DOHH2 (cell line): Measurements from ENCODE around the gene TRPM1.

Experiments used
- H3F3A ChIP-seq: fragments of 200-600 bp; sonication (generic), shearing (Covaris generic); 2 replicates; pipeline ENCODE4 v1.6.0; 2016; ENCODE audit warnings: antibody characterized with exemption, mild to moderate bottlenecking; ENCODE audit not compliant: control insufficient read depth, insufficient read depth
- H3K27ac ChIP-seq: fragments of 200-600 bp; sonication (generic); 2 replicates; pipeline ENCODE4 v1.5.1; 2014; ENCODE audit warnings: low read depth, mild to moderate bottlenecking, low read length, moderate library complexity
- H3K27me3 ChIP-seq: fragments of 200-600 bp; sonication (generic); 2 replicates; pipeline ENCODE4 v1.6.1; 2014; ENCODE audit warnings: mild to moderate bottlenecking, low read length, mixed read lengths; ENCODE audit not compliant: control insufficient read depth
- H3K36me3 ChIP-seq: fragments of 200-600 bp; sonication (generic); 2 replicates; pipeline ENCODE4 v1.6.1; 2014; ENCODE audit warnings: mild to moderate bottlenecking, low read length, moderate library complexity, mixed read lengths; ENCODE audit not compliant: control insufficient read depth
- H3K4me1 ChIP-seq: fragments of 200-600 bp; sonication (generic); 2 replicates; pipeline ENCODE4 v1.6.1; 2014; ENCODE audit warnings: mild to moderate bottlenecking, low read length, mixed read lengths; ENCODE audit not compliant: control insufficient read depth
- H3K4me2 ChIP-seq: fragments of 200-600 bp; sonication (generic); 2 replicates; pipeline ENCODE4 v1.6.0; 2014; ENCODE audit warnings: mild to moderate bottlenecking, low read length, moderate library complexity
- H3K4me3 ChIP-seq: fragments of 200-600 bp; sonication (generic); 2 replicates; pipeline ENCODE4 v1.5.1; 2014; ENCODE audit warnings: mild to moderate bottlenecking, low read length, mixed read lengths
- H3K79me2 ChIP-seq: fragments of 200-600 bp; sonication (generic); 2 replicates; pipeline ENCODE4 v1.6.1; 2014; ENCODE audit warnings: mild to moderate bottlenecking, low read length, mixed read lengths; ENCODE audit not compliant: control insufficient read depth
- H3K9me2 ChIP-seq: fragments of 200-600 bp; sonication (generic); replicated peaks from 2 replicates; pipeline ENCODE4 v1.6.1; 2014; ENCODE audit warnings: mild to moderate bottlenecking, low read length, mixed read lengths; ENCODE audit not compliant: control insufficient read depth
- H3K9me3 ChIP-seq: fragments of 200-600 bp; sonication (generic); 2 replicates; pipeline ENCODE4 v1.6.1; 2014; ENCODE audit warnings: antibody characterized with exemption, low read length, mixed read lengths; ENCODE audit not compliant: control insufficient read depth, insufficient read depth
- H4K20me1 ChIP-seq: fragments of 200-600 bp; sonication (generic); 2 replicates; pipeline ENCODE4 v1.6.0; 2014; ENCODE audit warnings: low read depth, mild to moderate bottlenecking, antibody characterized with exemption, low read length, moderate library complexity; ENCODE audit not compliant: control insufficient read depth, insufficient read depth
- CTCF ChIP-seq: fragments of 200-600 bp; sonication (generic); IDR thresholded peaks from one replicate; pipeline ENCODE4 v1.5.1; 2014; ENCODE audit warnings: antibody characterized with exemption, mild to moderate bottlenecking, low read depth, low read length; ENCODE audit not compliant: poor library complexity, severe bottlenecking
- EZH2phosphoT487 ChIP-seq: fragments of 200-600 bp; sonication (generic); IDR thresholded peaks from 2 replicates; pipeline ENCODE4 v1.6.1; 2017; ENCODE audit warnings: borderline replicate concordance, mild to moderate bottlenecking, antibody characterized with exemption, low read length, moderate library complexity, mixed read lengths

Gene TRPM1

GRCh38 chr15:31074321-31074720 lies 27.2 kb downstream of the TRPM1 start:
- Histone ChIP-seq H3K27ac (no peak overlapping the region), H3K4me2 (no peak overlapping the region), H3K79me2 (no peaks in the 10 kb centered on the region), H3F3A (no peaks in the 10 kb centered on the region), H3K36me3 (no peaks in the 10 kb centered on the region), H3K9me2 (no peaks in the 10 kb centered on the region), H4K20me1 (no peaks in the 10 kb centered on the region), H3K27me3 (0 out of 2 replicates have a peak, but pooled peaks cover 3% of the 10 kb centered on the region), H3K4me1 (no peaks in the 10 kb centered on the region), H3K9me3 (no peaks in the 10 kb centered on the region), H3K4me3 (no peak overlapping the region)
- TF ChIP-seq CTCF = no peak
- TF ChIP-seq EZH2phosphoT487 = no peak

GRCh38 chr15:31070867-31071266 lies 30.7 kb downstream of the TRPM1 start:
- Histone ChIP-seq H3K27ac (no peak overlapping the region), H3F3A (no peaks in the 10 kb centered on the region), H3K4me1 (no peaks in the 10 kb centered on the region), H3K79me2 (no peaks in the 10 kb centered on the region), H3K4me3 (no peak overlapping the region), H3K27me3 (0 out of 2 replicates have a peak, but pooled peaks cover 3% of the 10 kb centered on the region), H3K9me2 (no peaks in the 10 kb centered on the region), H4K20me1 (no peaks in the 10 kb centered on the region), H3K9me3 (no peaks in the 10 kb centered on the region), H3K4me2 (no peak overlapping the region), H3K36me3 (no peaks in the 10 kb centered on the region)
- TF ChIP-seq CTCF (no peak), EZH2phosphoT487 (no peak)

GRCh38 chr15:31069360-31070000 lies 32.0 kb downstream of the TRPM1 start:
- Histone ChIP-seq H3K4me2 (no peak overlapping the region), H3K4me3 (no peak overlapping the region), H3K36me3 (no peaks in the 10 kb centered on the region), H4K20me1 (no peaks in the 10 kb centered on the region), H3K27ac (no peak overlapping the region), H3K9me3 (no peaks in the 10 kb centered on the region), H3K27me3 (no peaks in the 10 kb centered on the region), H3K9me2 (no peaks in the 10 kb centered on the region), H3K79me2 (no peaks in the 10 kb centered on the region), H3F3A (no peaks in the 10 kb centered on the region), H3K4me1 (no peaks in the 10 kb centered on the region)
- TF ChIP-seq EZH2phosphoT487 (no peak), CTCF (no peak)
